Keratinocyte (primary cell): ENCODE data around the gene IP6K2. TPM values are rescaled to one million over a fixed set of nuclear protein-coding genes. Genes with fewer than 3 reads are reported as not detected.

Source experiments
- DNase-seq: peaks from one replicate; pipeline ENCODE4 v3.0.0-alpha.2; 2011; ENCODE audit warnings: low read depth, missing footprints, low spot score
- FAIRE-seq: peaks from 2 replicates; lab custom pipeline; 2011; peaks lifted over from hg19 to GRCh38; lab: Jason Lieb, UNC
- H2AFZ ChIP-seq: 2 replicates; pipeline ENCODE4 v1.6.0; 2012; ENCODE audit warnings: low read length, control low read depth, inconsistent platforms; ENCODE audit not compliant: control insufficient read depth
- H3K27ac ChIP-seq: 2 replicates; pipeline ENCODE4 v1.5.1; 2011; ENCODE audit warnings: low read length; ENCODE audit not compliant: control insufficient read depth, insufficient read depth
- H3K27me3 ChIP-seq: 3 replicates; pipeline ENCODE4 v1.6.0; 2011; ENCODE audit warnings: low read length; ENCODE audit not compliant: control insufficient read depth, insufficient read depth; ENCODE audit errors: extremely low read depth
- H3K36me3 ChIP-seq, 2 experiments: 2 replicates in 1 of 2; 3 replicates in 1 of 2; pipeline ENCODE4 v1.5.1; 2011; ENCODE audit warnings: low read length in 2 of 2, mild to moderate bottlenecking in 1 of 2; ENCODE audit not compliant: control insufficient read depth in 2 of 2, insufficient read depth in 2 of 2; ENCODE audit errors: extremely low read depth in 1 of 2
- H3K4me1 ChIP-seq: 3 replicates; pipeline ENCODE4 v1.5.1; 2011; ENCODE audit warnings: low read length; ENCODE audit not compliant: control insufficient read depth, insufficient read depth; ENCODE audit errors: extremely low read depth
- H3K4me2 ChIP-seq: 3 replicates; pipeline ENCODE4 v1.6.0; 2011; ENCODE audit warnings: low read depth, low read length; ENCODE audit not compliant: control insufficient read depth, insufficient read depth; ENCODE audit errors: extremely low read depth
- H3K4me3 ChIP-seq, 3 experiments: fragments of 200-600 bp in 1 of 3; sonication (generic) in 1 of 3; 2 replicates in 2 of 3; 3 replicates in 1 of 3; pipeline ENCODE4 v1.5.1; 2011 to 2016; ENCODE audit warnings: low read length in 3 of 3, mild to moderate bottlenecking in 3 of 3, control low read depth in 2 of 3, inconsistent platforms in 1 of 3, low read depth in 1 of 3, mixed read lengths in 1 of 3, mixed run types in 1 of 3, moderate library complexity in 1 of 3; ENCODE audit not compliant: control insufficient read depth in 2 of 3, insufficient read depth in 2 of 3; ENCODE audit errors: extremely low read depth in 1 of 3
- H3K79me2 ChIP-seq: 2 replicates; pipeline ENCODE4 v1.6.0; 2012; ENCODE audit warnings: low read length; ENCODE audit not compliant: control insufficient read depth, insufficient read depth
- H3K9ac ChIP-seq: 3 replicates; pipeline ENCODE4 v1.6.0; 2011; ENCODE audit warnings: low read length; ENCODE audit not compliant: control insufficient read depth, insufficient read depth; ENCODE audit errors: extremely low read depth
- H3K9me1 ChIP-seq: 3 replicates; pipeline ENCODE4 v1.6.0; 2011; ENCODE audit warnings: low read length; ENCODE audit not compliant: control insufficient read depth, insufficient read depth; ENCODE audit errors: extremely low read depth
- H3K9me3 ChIP-seq: 2 replicates; pipeline ENCODE4 v1.5.1; 2012; ENCODE audit warnings: low read depth, low read length; ENCODE audit not compliant: control insufficient read depth
- H4K20me1 ChIP-seq: 3 replicates; pipeline ENCODE4 v1.6.0; 2011; ENCODE audit warnings: low read length; ENCODE audit not compliant: control insufficient read depth, insufficient read depth; ENCODE audit errors: extremely low read depth
- EZH2 ChIP-seq: IDR thresholded peaks from one replicate; pipeline ENCODE4 v1.6.1; 2012; ENCODE audit warnings: inconsistent platforms, mild to moderate bottlenecking, low read length, moderate library complexity
- dilution Hi-C: fragments of 300-500 bp; cut with MboI; formaldehyde crosslinking; loops from one replicate; pipeline ENCODE4 v1.7.0; 2020; ENCODE audit warnings: low sequenced_read_pairs; ENCODE audit not compliant: extremely low pct_ligation_motif_present
- polyA plus RNA-seq, 5 experiments: library from polyadenylated mRNA; depleted of rRNA in 3 of 5; stranded (reverse) in 3 of 5; stranded (forward) in 1 of 5; unstranded in 1 of 5; fragments of >200 nt; gene quantifications; 1 replicate in 1 of 5; 2 replicates in 3 of 5; 3 replicates in 1 of 5; pipeline versions ENCODE4 v1.2.1 to v1.2.3, GENCODE V29; 2011 to 2012; ENCODE audit warnings: missing spikeins in 2 of 5, low read depth in 1 of 5, low replicate concordance in 1 of 5
- TF ChIP-seq, protein P1 (sequence below), 3 experiments: IDR thresholded peaks in 1 of 3; conservative IDR thresholded peaks in 1 of 3; optimal IDR thresholded peaks in 1 of 3; 2 replicates in 2 of 3; 3 replicates in 1 of 3; pipeline versions ENCODE3 to v1.5.1; 2011; ENCODE audit warnings: low read length in 3 of 3, mild to moderate bottlenecking in 3 of 3, moderate library complexity in 2 of 3, control low read depth in 1 of 3, inconsistent platforms in 1 of 3; ENCODE audit not compliant: insufficient read depth in 2 of 3; ENCODE audit errors: extremely low read depth in 1 of 3

Gene IP6K2
- polyA plus RNA-seq, 1 donor (not counting 4 experiments of a cell fraction or from before 2014, with no cell fraction given): 110 TPM

DNA sequence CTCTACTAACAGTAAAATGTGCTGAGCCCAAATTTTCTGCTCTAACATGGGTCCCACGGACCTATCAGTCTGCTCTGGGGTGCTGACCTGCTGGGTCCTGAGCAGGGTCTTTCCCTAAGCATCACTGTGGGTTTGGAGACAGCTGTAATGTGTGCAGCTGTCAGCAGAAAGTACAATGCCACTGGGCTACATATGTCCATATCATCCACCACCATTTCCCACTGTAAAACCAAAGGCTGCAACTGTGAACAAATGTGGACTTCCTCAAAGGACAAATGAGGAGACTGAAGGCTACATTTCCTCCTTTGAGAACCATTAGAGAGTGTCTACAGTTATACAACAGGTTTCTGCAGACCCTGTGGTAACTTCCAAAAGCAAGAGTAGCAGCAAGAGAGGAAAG lies 33.8 kb upstream of the IP6K2 start:
- no peak overlapping the region for H3K27ac ChIP-seq
- DNase-seq (no peak), FAIRE-seq (no peak)
- no peak overlapping the region for H3K9ac ChIP-seq
- TF ChIP-seq EZH2: no peak
- TF ChIP-seq, protein P1, sequence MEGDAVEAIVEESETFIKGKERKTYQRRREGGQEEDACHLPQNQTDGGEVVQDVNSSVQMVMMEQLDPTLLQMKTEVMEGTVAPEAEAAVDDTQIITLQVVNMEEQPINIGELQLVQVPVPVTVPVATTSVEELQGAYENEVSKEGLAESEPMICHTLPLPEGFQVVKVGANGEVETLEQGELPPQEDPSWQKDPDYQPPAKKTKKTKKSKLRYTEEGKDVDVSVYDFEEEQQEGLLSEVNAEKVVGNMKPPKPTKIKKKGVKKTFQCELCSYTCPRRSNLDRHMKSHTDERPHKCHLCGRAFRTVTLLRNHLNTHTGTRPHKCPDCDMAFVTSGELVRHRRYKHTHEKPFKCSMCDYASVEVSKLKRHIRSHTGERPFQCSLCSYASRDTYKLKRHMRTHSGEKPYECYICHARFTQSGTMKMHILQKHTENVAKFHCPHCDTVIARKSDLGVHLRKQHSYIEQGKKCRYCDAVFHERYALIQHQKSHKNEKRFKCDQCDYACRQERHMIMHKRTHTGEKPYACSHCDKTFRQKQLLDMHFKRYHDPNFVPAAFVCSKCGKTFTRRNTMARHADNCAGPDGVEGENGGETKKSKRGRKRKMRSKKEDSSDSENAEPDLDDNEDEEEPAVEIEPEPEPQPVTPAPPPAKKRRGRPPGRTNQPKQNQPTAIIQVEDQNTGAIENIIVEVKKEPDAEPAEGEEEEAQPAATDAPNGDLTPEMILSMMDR (optimal IDR thresholded peaks at IDR 0.05 in 1 of 3, IDR thresholded peaks at IDR 0.05 in 1 of 3, conservative IDR thresholded peaks at IDR 0.05 in 1 of 3; ENCODE audit: extremely low read depth in 1 of 3, insufficient read depth in 2 of 3, low read length in 3 of 3): no peak
- H3K4me1 ChIP-seq: peaks cover 5% of the 10 kb centered on the region
- H3K79me2 ChIP-seq: no peaks in the 10 kb centered on the region
- peaks cover 8 to 12% of the 10 kb centered on the region in 2 experiments for H3K36me3 ChIP-seq
- no peaks in the 10 kb centered on the region for H3K27me3 ChIP-seq
- H3K9me3 ChIP-seq: no peaks in the 10 kb centered on the region
- H4K20me1 ChIP-seq: no peaks in the 10 kb centered on the region
- H2AFZ ChIP-seq: no peak overlapping the region
- H3K4me3 ChIP-seq: no peak overlapping the region
- H3K4me2 ChIP-seq: no peak overlapping the region
- no peaks in the 10 kb centered on the region for H3K9me1 ChIP-seq
- dilution Hi-C loops: no loop called here

DNA sequence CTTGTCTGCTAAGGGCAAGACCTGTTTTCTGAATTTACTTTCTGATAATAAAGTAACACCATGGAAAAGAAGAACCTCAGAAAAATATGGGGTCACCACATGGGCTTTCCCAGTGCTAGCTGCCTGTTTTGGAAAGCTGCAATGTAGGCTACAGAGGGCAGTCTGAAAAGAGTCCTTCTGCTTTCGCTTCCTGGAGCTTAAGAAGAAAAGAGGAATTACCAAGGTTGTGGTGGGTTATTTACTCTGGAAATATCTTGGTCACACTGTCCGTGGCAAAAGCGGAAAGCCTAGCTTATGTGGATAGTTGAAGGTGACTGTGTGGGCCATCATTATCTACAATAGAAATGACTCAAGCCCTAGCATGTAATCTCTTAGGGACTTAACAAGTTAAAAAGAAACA lies 31.7 kb upstream of the IP6K2 start:
- Histone ChIP-seq H3K4me1 (peaks cover 5% of the 10 kb centered on the region), H3K4me2 (no peak overlapping the region), H4K20me1 (no peaks in the 10 kb centered on the region), H3K9me3 (no peaks in the 10 kb centered on the region), H3K27ac (no peak overlapping the region), H3K9me1 (no peaks in the 10 kb centered on the region), H3K9ac (no peak overlapping the region), H3K27me3 (no peaks in the 10 kb centered on the region), H3K36me3 (peaks cover 8 to 12% of the 10 kb centered on the region in 2 experiments), H3K79me2 (no peaks in the 10 kb centered on the region), H3K4me3 (no peak overlapping the region), H2AFZ (no peak overlapping the region)
- FAIRE-seq: no peak
- TF ChIP-seq, protein P1 (optimal IDR thresholded peaks at IDR 0.05 in 1 of 3, IDR thresholded peaks at IDR 0.05 in 1 of 3, conservative IDR thresholded peaks at IDR 0.05 in 1 of 3; ENCODE audit: extremely low read depth in 1 of 3, insufficient read depth in 2 of 3, low read length in 3 of 3): no peak
- TF ChIP-seq EZH2: no peak
- dilution Hi-C loops: no loop called here
- DNase-seq: no peak
